HG02938 (cell line): ENCODE measurements around the gene RNF212B.

ENCODE experiments used
- ATAC-seq: cut with Tn5 transposase; IDR thresholded peaks from one replicate; pipeline ENCODE4 v1.9.1; 2021; ENCODE audit warnings: mild to moderate bottlenecking, moderate library complexity; ENCODE audit not compliant: unreplicated experiment

Gene RNF212B

DNA sequence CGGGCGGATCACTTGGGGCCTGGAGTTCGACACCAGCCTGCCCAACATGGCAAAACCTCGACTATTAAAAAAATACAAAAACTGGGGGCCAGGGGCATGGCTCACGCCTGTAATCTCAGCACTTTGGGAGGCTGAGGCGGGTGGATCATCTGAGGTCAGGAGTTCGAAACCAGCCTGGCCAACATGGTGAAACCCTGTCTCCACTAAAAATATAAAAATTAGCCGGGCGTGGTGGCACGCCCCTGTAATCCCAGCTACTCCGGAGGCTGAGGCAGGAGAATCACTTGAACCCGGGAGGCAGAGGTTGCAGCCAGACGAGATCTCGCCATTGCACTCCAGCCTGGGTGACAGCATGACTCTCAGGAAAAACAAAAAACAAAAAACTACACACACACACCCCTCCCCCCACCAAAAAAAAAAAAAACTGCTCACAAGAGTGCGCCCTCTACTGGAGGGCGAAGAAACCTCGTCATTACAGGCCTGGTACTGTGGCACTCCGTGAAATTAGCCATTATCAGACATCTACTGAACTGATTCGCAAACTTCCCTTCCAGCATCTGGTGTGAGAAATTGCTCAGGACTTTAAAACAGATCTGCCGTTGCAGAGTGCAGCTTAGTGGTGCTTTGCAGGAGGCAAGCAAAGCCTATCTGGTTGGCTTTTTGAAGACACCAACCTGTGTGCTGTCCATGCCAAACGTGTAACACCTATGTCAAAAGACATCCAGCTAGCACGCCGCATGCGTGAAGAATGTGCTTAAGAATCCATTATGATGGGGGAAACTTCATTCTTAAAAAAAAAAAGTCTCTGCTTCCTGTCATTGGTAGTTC, 57.2 kb downstream of the RNF212B start:
- ATAC-seq, result no peak

DNA sequence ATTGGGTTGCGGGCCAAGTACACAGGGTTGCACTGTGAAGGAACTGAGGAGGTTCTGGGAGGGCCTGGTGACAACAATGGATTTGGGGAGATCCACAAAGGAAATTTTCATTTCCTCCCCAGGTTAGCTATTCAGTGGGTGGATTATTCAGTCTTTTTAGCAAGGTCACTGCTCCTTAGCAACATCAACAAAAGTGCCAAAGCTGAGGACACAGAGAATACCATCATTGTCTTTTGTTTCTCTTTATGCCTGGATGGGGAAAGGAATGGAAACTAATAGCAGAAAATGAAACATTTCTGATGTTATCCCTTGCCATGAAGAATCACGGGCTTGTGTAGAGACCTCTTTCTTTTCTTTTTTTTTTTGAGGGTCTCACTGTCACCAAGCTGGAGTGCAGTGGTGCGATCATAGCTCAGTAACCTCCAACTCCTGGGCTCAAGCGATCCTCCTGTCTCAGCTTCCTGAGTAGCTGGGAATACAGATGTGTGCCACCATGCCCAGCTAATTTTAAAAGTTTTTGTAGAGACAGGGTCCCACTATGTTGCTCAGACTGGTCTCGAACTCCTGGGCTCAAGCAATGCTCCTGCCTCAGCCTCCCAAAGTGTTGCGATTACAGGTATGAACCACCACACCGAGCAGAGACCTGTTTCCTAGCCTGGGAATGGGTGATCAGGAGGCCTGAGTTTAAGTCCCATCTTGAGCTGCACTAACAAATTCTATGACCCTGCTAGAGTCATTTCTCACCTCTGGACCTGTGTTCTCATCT, 58.5 kb downstream of the RNF212B start:
- ATAC-seq, result no peak

DNA sequence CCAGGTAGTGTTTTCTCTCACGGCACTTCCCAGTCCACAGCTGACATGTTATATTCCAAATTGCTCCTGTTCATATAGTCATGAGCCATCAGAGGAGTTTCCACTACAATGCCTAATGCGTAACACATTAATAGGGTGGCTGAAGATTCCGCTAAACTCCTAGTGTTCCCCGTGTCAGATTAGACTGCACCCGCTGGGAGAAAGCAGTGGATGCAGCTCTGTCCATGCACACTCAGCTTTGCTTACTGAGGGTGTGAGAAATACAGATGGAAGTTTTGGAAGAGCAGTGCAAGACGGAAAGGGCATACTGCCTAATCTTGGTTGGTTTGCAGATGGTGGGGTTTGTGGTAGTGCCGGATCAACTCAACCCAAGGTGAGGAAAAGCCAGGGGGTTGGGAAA, 59.4 kb downstream of the RNF212B start:
- no peak for ATAC-seq

DNA sequence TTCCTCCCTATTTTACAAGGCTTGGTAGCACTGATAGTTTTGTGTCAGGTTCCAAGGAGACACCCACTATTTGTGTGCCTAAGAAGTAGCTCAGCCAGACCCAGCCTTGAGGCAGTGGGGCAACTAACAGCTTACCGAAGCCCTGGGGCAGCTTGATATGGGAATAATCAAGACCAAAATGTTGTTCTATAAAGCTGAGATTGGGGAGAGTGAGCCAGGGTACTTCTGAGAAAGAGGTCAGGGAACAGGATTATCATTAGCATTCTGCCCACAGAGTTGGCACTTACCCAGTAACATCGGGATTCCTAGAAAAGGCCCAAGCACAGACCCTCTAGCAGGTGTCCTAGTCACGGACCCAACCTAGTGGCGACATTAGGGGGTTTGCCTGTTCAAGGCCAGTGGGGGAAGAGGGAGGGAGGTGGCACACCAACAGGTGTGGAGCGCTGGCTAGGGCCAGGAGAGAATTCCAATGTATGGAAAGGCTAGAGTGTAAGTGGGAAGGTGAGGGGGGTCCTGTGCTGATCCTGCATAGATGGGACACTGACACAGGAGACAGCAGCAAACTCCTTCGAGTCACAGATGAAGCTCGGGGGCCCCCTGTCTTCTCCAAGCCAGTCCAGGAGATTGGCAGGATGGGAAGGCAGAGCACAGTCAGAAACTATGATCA, 60.0 kb downstream of the RNF212B start:
- no peak for ATAC-seq

DNA sequence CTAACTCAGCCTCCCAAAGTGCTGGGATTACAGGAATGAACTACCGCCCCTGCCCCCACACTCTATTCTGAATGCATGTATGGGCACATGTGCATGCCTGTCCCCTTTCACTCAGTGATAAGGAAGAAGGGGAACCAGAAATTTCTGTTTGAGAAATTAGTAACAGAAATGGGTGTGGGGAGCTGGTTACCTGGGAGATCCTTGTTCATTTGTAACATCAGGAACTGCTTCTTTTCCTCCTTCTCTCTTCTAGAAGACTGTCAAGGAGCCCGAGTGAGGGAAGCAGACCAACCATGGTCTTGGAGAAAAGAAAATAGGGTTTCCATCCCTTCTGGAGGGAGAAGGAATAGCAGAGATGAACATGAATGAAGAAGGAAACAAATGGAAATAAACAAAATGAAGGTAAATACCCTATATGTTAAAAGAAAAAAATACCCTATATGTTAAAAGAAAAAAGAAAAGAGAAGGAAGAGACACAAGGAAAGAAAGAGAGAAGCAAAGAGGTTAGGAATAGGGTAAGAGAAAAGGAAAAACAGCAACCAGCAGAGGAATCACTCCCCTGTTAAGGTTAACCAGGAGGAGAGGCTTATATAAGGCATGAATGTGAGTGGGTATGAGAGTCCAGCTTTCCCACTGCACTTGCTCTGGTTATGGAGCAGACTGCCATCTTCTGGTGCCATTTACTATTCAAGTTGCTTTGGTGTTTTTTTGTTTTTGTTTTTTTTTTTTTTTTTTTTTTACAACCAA, 61.6 kb downstream of the RNF212B start:
- no peak for ATAC-seq

DNA sequence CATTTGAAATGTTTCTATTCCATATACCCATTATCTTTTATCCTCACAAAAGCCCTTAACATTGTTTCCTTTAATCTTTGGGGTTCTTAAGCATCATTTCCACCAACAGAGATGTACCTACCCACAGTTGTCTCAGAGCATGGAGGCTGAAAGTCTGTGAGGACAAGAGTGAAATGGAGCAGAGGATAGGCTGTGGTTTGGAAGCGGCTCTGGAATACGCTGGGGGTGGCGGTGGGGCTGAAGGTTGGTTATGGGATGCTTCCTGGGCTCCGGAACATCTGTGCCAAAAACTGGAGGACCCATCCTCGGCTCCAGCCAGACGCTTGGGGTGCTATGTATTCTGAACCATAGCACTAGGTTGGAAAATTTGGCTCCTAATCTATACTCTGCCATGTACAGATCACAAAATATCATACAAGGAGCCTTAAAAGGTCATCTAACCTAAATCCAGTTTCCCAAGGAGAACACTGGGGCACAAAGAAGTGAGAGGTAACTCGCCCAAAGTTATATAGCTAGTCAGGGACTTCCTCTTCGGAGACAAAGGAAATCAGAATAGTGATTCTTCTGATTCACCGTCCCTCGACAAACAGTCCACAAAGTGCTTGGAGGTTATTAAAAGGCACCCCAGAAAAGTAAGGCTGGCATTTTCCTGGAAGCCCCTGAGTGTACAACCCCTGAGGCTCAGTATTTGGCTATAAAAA, 62.4 kb downstream of the RNF212B start:
- no peak for ATAC-seq

DNA sequence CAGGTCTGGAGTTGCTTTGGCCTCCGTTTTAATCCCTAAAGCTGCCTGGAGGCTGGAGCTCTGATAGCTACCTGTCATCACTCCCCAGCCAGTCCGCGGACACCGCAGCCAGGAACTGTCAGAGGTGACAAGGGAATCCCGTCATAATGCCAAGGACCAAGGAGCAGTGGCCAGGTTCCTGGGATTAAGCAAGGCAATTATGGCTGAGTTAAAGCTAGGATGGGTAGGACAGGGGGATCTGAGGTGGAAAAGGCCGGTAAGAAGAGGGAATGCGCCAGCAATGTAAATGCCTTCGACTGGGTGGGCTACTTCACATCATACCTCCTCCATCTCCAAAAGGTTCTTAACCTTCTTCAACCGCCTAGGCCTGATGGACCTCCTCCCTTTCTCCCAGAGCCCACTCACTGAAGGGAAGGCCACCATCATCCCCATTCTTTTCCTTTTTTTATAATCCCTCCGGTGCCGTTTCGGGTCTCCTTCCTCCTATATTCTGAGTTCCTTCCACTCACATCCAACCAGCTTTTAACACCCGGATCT, 63.0 kb downstream of the RNF212B start:
- no peak for ATAC-seq

DNA sequence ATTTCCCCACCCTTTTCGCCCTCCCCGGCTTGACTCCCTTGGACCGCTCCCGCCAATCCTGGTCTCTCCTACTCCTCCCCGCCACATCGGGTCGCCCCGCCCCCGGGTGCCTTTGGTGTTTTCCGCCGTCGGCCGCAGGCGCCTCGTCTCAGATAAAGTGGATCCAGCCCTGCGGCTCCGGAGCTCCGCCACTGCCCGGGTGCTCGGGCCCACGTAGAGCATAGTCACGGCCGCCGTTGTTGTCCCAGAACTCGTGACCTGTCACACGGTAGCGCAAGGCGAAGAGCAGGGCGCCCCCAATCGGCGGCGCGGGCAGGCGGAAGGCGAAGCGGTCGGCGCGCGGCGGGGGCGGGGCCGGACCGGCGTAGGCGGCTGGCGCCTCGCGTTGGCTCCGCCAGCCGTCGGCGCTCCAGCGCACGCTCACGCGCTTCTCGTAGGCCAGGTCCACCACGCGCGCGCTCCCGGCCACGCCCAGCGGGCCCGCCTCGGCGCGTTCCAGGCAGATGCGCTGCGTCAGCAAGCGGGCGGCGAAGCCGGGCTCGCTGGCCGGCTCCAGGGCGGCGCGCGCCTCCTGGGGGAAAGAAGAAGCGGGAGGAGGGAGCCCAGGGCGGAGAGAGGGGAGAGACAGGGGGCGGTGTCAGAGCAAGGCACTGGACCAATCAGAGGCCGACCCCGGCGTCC, 63.7 kb downstream of the RNF212B start:
- peak; percentile 79 for ATAC-seq

DNA sequence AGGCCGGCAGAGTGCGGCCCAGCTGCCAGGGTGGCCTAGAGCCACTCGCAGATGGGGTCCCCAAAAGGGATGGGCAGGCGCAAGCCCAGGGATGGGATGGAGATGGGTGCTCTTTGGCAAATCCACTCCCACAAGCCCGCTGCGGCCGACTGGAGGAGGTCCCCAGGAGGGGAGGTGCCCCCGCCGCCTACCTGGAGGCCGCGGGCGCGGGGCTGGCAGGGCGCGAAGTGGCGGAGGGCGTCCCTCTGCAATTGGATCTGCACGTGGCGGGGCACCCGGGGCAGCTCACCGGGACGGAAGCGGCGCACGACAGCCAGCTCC, 64.2 kb downstream of the RNF212B start:
- ATAC-seq, result peak; percentile 15

DNA sequence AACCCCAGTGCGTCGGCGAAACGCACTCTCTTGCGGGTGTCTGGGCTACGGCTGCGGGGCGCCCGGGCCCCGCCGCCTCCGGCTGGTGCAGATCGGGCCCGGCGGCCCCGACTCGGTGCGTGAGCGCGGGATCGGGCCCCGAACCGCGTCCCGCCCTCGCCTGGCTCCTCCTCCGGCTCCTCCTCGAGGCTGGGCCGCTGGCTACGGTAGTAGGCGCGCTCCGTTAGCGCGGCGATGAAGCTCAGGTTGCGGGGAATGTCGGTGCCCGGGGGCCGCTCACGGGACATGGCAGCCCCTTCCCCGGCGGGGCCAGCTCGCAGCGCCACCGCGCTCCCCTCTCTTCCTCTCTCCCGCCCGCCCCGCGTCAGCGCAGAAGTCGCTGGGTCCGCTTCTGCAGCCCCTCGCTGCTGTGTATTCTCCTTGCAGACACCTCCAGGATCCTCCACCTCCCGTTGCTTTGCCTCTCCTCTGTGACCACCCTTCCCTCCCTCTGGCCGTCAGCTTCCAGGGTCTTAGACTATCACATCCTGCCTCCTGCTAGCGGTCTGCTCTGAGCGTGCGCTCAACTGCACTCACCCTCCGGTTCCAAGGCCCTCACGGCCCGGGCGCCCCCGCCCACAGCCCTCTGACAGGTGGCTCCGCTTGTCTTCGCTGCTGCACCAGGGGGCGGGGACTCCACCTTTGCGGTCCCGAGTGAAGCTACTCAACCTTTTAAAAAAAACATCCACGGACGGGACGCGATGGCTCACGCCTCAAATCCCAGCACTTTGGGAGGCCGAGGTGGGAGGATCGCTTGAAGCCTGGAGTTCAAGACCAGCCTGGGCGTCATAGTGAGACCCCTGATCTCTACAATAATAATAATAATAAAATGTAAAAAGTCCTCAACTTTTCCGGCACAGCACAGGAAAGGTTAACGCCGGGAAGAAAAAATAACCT, 64.8 kb downstream of the RNF212B start, which contains the start of gene PPP1R3E:
TSS of gene PPP1R3E (minus strand) at position 570 of the 936 bp plus-strand sequence. CDS start at position 287, 283 bp downstream.
- ATAC-seq, result peak; percentile 27

DNA sequence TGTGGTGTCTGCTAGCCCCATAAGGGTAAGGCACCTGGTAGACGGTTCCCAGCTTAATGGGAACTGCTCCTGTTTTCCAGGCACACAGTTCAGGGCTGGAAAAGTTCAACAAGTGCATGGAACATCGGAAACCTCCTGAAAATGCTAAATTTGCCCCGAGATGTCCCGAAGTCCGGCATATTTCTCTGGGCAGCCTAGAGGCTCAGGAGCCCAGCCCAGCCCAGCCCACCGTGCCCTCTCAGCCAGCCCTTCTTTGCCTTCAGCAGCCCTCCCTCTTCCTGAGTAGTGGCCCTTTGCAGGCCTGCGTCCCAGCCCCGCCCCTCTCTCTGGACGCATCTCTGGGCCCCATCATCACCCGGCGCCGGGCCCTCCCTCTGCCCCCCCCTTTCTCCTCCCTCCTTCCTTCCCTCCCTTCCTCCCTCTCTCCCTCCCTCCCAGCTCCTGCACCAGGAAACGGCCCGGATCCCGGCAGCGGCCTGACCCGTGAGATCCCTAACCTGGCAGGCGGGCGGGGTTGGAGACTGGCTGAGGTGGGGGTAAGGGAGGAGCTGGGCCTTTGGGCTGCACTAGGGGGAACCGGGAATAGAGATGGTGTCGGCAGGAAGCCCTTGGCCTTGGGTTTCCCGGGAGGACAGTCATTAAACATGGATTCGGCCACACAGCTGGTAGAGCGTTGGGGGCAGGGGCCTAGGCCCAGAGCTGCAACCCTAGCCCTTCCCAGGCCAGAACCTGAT, 68.8 kb downstream of the RNF212B start, which contains the start of gene BCL2L2:
TSS of gene BCL2L2 (plus strand) at position 422 of the 734 bp plus-strand sequence. CDS start 935 bp downstream, outside the sequence.
- ATAC-seq, result no peak

DNA sequence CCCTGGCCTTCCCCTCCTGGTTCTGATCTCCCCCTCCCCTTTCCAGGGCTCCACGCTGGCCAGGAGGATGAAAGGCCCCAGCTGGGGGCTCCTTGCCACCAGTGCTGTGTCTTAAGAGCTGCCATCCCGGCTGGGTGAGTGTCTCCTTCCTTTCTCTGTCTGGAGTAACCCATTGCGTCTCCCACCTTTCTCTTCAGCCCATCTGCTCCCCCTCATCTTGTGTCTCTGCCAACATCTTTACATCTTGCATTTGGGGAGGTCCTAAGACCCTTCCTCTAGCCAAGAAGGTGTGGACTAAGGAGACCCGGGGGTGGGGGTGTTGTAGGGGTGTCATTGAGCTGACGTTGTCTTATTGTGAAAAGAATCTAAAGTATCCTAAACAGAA, 69.4 kb downstream of the RNF212B start:
- no peak for ATAC-seq

DNA sequence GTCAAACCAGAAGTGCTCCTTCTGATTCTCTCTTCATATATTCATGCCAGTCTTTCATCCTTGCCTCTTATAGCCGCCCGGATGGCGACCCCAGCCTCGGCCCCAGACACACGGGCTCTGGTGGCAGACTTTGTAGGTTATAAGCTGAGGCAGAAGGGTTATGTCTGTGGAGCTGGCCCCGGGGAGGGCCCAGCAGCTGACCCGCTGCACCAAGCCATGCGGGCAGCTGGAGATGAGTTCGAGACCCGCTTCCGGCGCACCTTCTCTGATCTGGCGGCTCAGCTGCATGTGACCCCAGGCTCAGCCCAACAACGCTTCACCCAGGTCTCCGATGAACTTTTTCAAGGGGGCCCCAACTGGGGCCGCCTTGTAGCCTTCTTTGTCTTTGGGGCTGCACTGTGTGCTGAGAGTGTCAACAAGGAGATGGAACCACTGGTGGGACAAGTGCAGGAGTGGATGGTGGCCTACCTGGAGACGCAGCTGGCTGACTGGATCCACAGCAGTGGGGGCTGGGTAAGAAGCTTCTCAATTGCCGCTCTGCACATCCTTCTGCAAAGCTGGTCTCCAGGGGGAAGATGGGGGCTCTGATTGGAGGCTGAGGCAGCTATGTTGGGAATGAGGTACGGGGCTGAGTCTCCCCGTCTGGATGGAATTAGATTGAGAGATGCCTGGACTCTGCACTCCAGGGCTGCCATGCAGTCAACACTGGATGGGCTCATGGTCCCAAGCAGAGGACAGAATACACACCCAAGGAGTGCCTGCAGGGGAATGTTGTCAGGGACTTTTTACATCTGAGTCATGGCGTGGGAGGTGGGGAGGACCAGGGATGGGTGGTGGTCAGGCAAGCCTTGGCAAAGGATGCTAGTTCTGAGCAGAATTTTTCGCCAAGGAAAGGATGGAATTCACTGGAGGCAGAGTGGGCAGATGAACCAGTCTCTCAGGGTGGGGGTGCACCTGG, 70.2 kb downstream of the RNF212B start:
- no peak for ATAC-seq

DNA sequence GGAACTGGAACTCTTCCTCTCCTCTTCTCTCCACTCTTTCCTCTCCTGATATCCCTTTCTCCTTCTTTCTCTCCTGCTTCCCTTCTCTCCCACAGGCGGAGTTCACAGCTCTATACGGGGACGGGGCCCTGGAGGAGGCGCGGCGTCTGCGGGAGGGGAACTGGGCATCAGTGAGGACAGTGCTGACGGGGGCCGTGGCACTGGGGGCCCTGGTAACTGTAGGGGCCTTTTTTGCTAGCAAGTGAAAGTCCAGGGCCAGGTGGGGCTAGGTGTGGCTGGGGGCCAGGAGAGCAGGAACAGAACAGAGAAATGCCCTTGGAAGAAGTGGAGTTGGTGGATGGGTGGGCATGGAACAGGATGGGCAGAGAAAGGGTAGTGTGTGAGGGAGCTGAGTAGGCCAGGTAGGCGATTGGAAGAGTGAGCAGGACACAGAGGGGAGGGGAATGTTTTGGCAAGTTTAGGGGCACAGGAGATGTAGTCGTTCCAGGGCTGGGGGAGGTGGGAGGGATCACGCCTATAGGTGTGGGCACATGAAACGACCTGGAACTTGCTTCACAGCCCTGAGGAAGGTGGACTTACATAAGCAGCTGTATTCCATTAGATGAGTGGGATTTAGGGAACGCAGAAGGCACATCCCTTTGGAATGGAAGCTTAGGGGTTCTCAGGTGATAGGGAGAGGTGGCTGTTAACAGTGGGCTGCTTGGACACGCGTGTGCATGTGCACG, 71.1 kb downstream of the RNF212B start:
- ATAC-seq, result no peak

DNA sequence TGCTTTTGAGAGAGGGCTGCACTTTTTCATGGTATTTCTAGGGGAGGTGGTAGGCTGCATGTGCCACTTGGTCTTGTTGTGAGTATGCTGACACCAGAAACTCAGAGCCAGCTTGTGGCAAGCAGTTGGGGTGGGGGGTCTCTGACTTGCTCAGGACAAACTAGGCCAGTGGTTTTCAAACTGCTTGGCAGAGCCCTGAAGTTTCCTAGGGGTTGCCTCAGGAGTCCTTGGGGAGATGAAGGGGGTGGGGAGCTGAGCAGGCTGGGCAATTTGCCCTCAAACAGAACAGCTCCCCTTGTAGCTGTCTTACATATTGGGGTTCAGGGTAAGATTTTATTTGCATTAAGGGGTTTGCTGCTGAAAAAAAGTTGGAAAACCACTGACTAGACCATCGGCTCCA, 72.8 kb downstream of the RNF212B start:
- ATAC-seq, result no peak

DNA sequence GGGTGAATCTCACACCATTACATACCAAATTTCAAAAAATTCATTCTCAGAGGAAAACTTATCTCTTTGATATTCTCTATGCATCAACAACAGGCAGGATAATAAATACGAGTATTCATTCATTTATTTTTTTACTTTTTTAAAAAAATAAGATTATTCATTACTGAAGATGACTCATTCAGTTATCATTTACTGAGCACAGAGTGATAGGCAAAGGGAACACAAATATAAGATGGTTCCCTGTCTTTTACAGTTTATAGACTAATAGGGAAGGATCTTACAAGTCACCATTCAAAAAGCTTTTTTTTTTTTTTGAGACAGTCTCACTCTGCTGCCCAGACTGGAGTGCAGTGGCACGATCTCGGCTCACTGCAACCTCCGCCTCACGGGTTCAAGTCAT, 78.6 kb downstream of the RNF212B start:
- no peak for ATAC-seq
